Measurements from ENCODE around the gene ASF1B. TPM values are rescaled to one million over a fixed set of nuclear protein-coding genes. Genes with fewer than 3 reads are reported as not detected.

The ASF1B gene
- total RNA-seq, 2 experiments from 2014 or later = 64.6 to 70.4 TPM

GRCh38 chr19:14158276-14159023 lies 22.1 kb upstream of the ASF1B start:
- Mint-ChIP-seq H3K9me3 (ENCODE audit: low read depth) (no peaks in the 10 kb centered on the region), H3K27me3 (no peaks in the 10 kb centered on the region), H3K36me3 (ENCODE audit: low read depth) (peaks cover 3% of the 10 kb centered on the region), H3K27ac (no peak overlapping the region), H3K4me3 (no peak overlapping the region), H3K4me1 (no peaks in the 10 kb centered on the region)
- intact Hi-C loops (cut with DNase I, micrococcal nuclease) = no loop called here
- ATAC-seq (no peak), DNase-seq (no peak)
- CTCF ChIA-PET = interaction anchor here (0.6 to 1.1 kb wide), 6 partner anchors 8 to 372 kb away, joined by 3 to 4 read pairs (median 3); no protein-coding TSS in a partner anchor
- POLR2A ChIA-PET = no interaction called here

GRCh38 chr19:14156971-14157717 lies 20.8 kb upstream of the ASF1B start:
- Mint-ChIP-seq H3K36me3 (ENCODE audit: low read depth) (peaks cover 10% of the 10 kb centered on the region), H3K27ac (no peak overlapping the region), H3K4me3 (no peak overlapping the region), H3K4me1 (no peaks in the 10 kb centered on the region), H3K27me3 (no peaks in the 10 kb centered on the region), H3K9me3 (ENCODE audit: low read depth) (no peaks in the 10 kb centered on the region)
- DNase-seq (no peak), ATAC-seq (no peak)
- CTCF ChIA-PET = interaction anchor here (0.7 kb wide), 1 partner anchor 184 kb away, joined by 4 read pairs; no protein-coding TSS in a partner anchor
- POLR2A ChIA-PET = no interaction called here
- intact Hi-C loops (cut with DNase I, micrococcal nuclease) = no loop called here

DNA sequence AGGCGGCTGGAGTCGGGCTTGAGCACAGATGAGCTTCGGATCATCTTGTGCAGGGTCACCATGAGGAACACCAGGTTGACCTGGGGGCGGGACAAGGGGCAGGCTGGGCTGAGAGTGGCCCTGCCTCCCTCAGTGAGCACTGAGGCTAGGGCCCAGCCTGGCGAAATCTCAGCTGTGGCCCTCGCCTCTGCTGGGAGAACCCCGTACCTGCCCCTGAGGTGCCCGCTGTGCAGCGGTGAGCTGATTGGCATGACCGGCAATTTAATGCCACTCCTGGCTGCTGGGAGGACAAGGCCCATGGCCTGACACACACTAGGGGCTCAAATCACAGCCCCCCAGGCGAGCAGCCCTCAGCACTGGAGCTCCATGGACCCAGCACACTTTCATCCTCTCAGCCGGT lies 19.7 kb upstream of the ASF1B start:
- POLR2A ChIA-PET = no interaction called here
- no peaks in the 10 kb centered on the region for H3K9me3 Mint-ChIP-seq (ENCODE audit: low read depth)

GRCh38 chr19:14155371-14155770 lies 19.0 kb upstream of the ASF1B start:
- Mint-ChIP-seq H3K4me3 (no peak overlapping the region), H3K36me3 (ENCODE audit: low read depth) (peaks cover 12% of the 10 kb centered on the region), H3K27me3 (no peaks in the 10 kb centered on the region), H3K9me3 (ENCODE audit: low read depth) (no peaks in the 10 kb centered on the region), H3K27ac (no peak overlapping the region), H3K4me1 (peaks cover 2% of the 10 kb centered on the region)
- ChIA-PET CTCF (no interaction called here), POLR2A (no interaction called here)
- ATAC-seq (no peak), DNase-seq (no peak)
- intact Hi-C loops (cut with DNase I, micrococcal nuclease) = no loop called here

More for the DNA sequence above, 19.7 kb upstream of the ASF1B start:
- Mint-ChIP-seq H3K27ac (no peak overlapping the region), H3K36me3 (ENCODE audit: low read depth) (peaks cover 12% of the 10 kb centered on the region), H3K4me1 (no peaks in the 10 kb centered on the region), H3K27me3 (no peaks in the 10 kb centered on the region), H3K4me3 (no peak overlapping the region)
- CTCF ChIA-PET = no interaction called here
- DNase-seq (no peak), ATAC-seq (no peak)
- intact Hi-C loops (cut with DNase I, micrococcal nuclease) = no loop called here

GRCh38 chr19:14152713-14153112 lies 16.3 kb upstream of the ASF1B start:
- H3K4me3 Mint-ChIP-seq = no peak overlapping the region
- ChIA-PET POLR2A (interaction anchor here (0.6 kb wide), 1 partner anchor 154 kb away, joined by 3 read pairs; no protein-coding TSS in a partner anchor), CTCF (no interaction called here)
- peaks cover 11% of the 10 kb centered on the region for H3K36me3 Mint-ChIP-seq (ENCODE audit: low read depth)
- no peaks in the 10 kb centered on the region for H3K27me3 Mint-ChIP-seq
- no peaks in the 10 kb centered on the region for H3K9me3 Mint-ChIP-seq (ENCODE audit: low read depth)
- intact Hi-C loops (cut with DNase I, micrococcal nuclease) = no loop called here
- peaks cover 29% of the 10 kb centered on the region for H3K4me1 Mint-ChIP-seq
- DNase-seq (peak; percentile 3), ATAC-seq (no peak)
- peak overlapping the region; percentile 42 for H3K27ac Mint-ChIP-seq

GRCh38 chr19:14150770-14151661 lies 14.6 kb upstream of the ASF1B start:
- peaks cover 44% of the 10 kb centered on the region for H3K4me1 Mint-ChIP-seq
- POLR2A ChIA-PET = interaction anchor here (0.9 kb wide), 1 partner anchor 14 kb away, joined by 4 read pairs; no protein-coding TSS in a partner anchor
- ATAC-seq (no peak), DNase-seq (no peak)
- H3K27ac Mint-ChIP-seq = no peak overlapping the region
- peaks cover 9% of the 10 kb centered on the region for H3K36me3 Mint-ChIP-seq (ENCODE audit: low read depth)
- no peaks in the 10 kb centered on the region for H3K9me3 Mint-ChIP-seq (ENCODE audit: low read depth)
- intact Hi-C loops (cut with DNase I, micrococcal nuclease) = no loop called here
- no peak overlapping the region for H3K4me3 Mint-ChIP-seq
- CTCF ChIA-PET = interaction anchor here (0.7 to 1.0 kb wide), 2 partner anchors 10 to 14 kb away, joined by 4 read pairs; partner anchors contain the start of gene ASF1B
- H3K27me3 Mint-ChIP-seq = no peaks in the 10 kb centered on the region

- peak; percentile 39 for DNase-seq
- H3K4me3 Mint-ChIP-seq = peak overlapping the region; percentile 64
- ChIA-PET CTCF (interaction anchor here (1.0 to 1.2 kb wide), 2 partner anchors 14 to 17 kb away, joined by 3 to 4 read pairs; partner anchors contain the start of gene ASF1B), POLR2A (interaction anchor here (0.9 kb wide), 1 partner anchor 13 kb away, joined by 4 read pairs; no protein-coding TSS in a partner anchor)
- H3K27me3 Mint-ChIP-seq = no peaks in the 10 kb centered on the region
- intact Hi-C loops (cut with DNase I, micrococcal nuclease) = no loop called here
- ATAC-seq = peak; percentile 17
- peak overlapping the region; percentile 92 for H3K27ac Mint-ChIP-seq
- peaks cover 52% of the 10 kb centered on the region for H3K4me1 Mint-ChIP-seq
- H3K9me3 Mint-ChIP-seq (ENCODE audit: low read depth) = no peaks in the 10 kb centered on the region
- H3K36me3 Mint-ChIP-seq (ENCODE audit: low read depth) = peaks cover 9% of the 10 kb centered on the region
These were observed 13.8 kb upstream of the ASF1B start for GRCh38 chr19:14150041-14150769.

DNA sequence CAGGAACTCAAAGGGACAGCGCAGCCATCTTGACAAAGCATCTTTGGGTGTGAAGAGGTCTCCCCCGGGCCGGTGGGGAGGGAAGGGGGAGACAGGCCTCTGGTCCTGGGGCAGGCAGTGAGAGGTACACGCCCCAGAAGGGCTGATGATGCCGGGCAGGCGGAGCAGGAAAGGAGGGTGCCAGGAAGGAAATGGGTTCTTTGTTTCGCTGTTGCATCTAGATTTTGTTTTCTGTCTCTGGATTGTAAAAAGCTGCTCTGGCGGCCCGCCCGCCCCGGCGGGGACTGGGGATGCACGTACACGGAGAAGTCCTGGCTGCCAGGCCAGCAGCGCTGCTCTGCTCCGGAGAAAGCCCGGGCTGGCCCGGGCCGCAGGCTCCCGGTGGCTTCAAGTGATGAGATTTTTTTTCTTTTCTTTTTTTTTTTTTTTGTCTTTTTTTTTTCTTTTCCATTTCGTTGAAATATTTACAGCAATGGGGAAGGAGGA lies 13.2 kb upstream of the ASF1B start:
- peak; percentile 66 for DNase-seq
- Mint-ChIP-seq H3K36me3 (ENCODE audit: low read depth) (peaks cover 9% of the 10 kb centered on the region), H3K4me3 (peak overlapping the region; percentile 64), H3K9me3 (ENCODE audit: low read depth) (no peaks in the 10 kb centered on the region), H3K27me3 (no peaks in the 10 kb centered on the region), H3K4me1 (peaks cover 56% of the 10 kb centered on the region), H3K27ac (peak overlapping the region; percentile 92)
- ChIA-PET CTCF (interaction anchor here (0.6 to 1.2 kb wide), 3 partner anchors 13 to 18 kb away, joined by 3 to 4 read pairs (median 3); partner anchors contain the start of gene ASF1B), POLR2A (no interaction called here)
- intact Hi-C loops (cut with DNase I, micrococcal nuclease) = no loop called here
- ATAC-seq = peak; percentile 81

DNA sequence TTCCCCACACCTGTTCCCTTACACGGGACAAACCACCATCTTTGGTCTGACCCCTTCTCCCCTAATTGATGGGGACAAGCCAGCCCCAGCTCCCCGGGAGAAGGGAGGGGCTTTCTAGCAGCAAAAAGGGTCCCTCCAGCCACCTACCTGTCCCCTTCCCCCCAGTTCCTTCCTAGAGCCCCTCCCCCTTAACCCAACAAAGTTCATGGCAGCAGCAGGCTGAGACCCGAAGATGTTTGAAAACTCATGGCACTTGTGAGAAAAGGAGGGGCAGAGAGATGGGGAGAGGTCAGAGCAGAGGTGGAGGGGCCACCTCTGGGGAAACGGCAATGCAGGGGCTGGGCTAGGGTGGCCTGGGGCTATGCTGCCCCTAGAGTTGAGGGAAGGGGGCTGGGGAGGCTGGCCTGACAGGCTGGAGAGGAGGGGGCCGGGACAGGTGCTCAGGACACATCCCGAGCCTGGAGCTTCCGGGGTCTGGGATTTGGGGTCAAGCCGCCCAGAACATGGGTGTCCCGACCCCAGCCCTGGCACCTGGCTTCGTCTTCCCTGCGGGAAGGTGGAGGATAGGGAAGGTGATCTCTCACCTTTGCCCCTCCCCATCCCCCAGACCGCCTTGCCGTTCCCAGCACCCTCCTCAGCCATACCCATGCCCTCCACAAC lies 12.5 kb upstream of the ASF1B start:
- Mint-ChIP-seq H3K4me3 (peak overlapping the region; percentile 64), H3K9me3 (ENCODE audit: low read depth) (no peaks in the 10 kb centered on the region), H3K27ac (peak overlapping the region; percentile 92), H3K4me1 (peaks cover 56% of the 10 kb centered on the region), H3K36me3 (ENCODE audit: low read depth) (peaks cover 9% of the 10 kb centered on the region), H3K27me3 (no peaks in the 10 kb centered on the region)
- DNase-seq (no peak), ATAC-seq (no peak)
- ChIA-PET CTCF (interaction anchor here (0.6 to 1.6 kb wide), 5 partner anchors 9 to 324 kb away, joined by 3 to 6 read pairs (median 4); partner anchors contain the start of gene ASF1B), POLR2A (no interaction called here)
- intact Hi-C loops (cut with DNase I, micrococcal nuclease) = no loop called here

All from activated CD4-positive, alpha-beta T cell treated with anti-CD3 and anti-CD28 coated beads for 36 hours (primary cell).